Pons (tissue), 1 donor: ENCODE data around the gene TTLL9.

Experiments
- DNase-seq: peaks from one replicate; pipeline ENCODE4 v3.0.0-alpha.2; 2016; ENCODE audit warnings: low spot score

TTLL9 gene

GRCh38 chr20:31977080-31977479 is 106.6 kb downstream of the TTLL9 start:
- no peak for DNase-seq

DNA sequence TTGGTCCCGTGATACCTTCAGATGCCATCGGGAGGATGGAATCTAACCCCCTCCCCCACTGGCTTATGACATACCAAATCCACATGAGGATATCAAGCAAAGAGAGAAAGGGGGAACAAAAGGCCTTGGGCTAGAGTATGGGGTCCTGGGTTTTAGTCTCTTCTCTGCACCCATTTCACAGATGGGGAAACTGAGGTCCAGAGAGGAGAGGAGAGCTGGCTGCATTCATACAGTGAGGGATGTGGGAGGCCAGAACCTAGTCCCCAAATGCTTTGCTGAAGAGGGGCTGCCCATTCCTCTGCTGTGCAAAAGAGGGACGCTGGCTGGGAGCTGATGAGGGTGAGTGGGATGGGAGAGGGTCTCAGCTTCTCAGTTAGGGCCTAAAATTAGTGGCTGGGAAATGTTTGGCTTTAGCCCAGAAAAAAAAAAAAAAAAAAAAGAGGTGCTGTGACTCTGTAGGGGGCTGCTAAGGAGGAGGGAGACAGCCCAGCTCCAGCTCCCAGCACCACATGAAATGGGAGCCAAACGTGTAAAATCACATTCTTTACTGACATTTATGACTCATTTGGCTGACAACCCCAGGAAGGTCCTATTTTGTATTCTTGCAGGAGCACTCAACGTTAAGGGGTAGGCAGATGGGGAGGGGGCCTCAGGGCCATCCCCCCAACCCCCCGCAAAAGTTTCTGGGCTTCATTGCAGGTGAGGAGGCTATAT is 109.4 kb downstream of the TTLL9 start:
- DNase-seq: no peak

- no peak for DNase-seq
Observed at GRCh38 chr20:31981784-31982183, 111.3 kb downstream of the TTLL9 start.

DNA sequence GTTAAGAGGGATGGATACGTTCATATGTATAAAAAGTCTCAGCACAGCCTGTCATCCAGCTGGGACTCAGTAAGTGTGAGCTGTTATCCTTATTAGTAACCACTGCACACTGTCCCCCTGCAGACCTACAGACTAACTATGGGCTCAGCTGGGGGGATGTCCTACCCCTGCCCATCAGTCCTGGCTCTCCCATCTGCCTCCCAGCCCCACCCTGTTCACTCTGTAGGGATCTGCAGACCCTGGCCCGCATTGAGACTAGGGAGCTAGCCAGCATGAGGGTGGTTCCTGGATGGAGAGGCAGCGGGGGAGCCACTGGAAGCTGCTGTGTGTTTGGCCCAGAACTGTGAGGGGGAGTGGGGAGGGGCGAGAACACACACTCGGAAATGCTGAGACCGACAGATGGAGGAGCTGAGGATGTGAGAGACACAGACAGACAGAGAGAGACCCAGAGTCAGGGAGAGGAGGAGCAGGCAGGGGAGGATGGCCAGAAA is 114.6 kb downstream of the TTLL9 start:
- DNase-seq: no peak

GRCh38 chr20:31987744-31988143 is 117.3 kb downstream of the TTLL9 start:
- DNase-seq: no peak

- no peak for DNase-seq
Observed at GRCh38 chr20:31988430-31989015, 118.1 kb downstream of the TTLL9 start.

- DNase-seq: no peak
Observed at GRCh38 chr20:31989030-31989645, 118.7 kb downstream of the TTLL9 start.

DNA sequence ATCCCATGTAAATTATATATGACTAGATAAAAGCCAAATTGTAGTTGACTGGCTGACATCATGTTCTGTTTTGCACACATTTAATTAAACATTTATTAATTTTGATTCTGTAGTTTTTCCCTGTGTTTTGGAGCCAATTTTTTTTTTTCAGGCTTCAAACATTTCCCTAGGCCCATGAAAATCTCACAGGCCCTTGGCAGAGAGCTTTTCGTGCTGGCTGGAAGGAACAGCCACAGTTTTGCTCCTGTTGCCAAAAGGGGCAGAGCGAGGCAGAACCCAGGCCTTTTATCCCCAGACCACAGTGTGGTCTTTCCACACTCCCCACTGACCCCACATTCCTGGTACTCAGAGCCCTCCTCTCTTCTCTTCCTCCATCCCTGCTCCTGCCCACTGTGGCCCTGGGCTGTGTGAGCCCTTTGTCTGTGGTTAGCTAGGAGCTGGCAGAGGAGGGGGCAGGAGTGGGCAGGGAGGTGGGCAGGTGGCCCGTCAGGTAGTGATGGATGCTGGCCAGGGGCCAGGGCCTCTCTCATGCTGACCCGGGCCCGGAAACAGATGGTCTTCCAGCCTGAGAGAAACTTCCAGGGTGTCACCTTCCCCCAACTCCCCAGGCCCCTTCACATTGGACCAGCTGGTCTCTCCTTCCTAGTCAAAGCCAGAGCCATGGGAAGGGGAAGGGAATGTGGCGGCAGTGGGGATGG is 120.4 kb downstream of the TTLL9 start:
- DNase-seq: no peak

DNA sequence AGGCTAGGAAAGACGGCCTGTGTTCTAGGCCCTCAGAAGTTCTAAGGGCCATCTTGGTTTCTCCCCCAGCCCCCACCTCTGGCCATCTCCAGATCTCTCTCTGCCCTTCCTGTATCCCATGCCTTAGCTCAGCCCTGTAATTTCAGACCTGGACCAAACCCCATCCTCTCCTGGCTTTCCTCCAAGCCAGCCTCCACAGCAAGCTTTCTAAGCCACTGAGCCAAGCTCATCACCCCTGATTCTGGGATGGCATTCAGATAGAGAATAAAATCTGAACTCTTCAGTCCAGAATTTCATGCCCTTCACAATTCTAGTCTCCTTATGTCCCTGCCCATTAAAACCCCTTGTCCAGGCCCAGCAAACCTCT is 120.9 kb downstream of the TTLL9 start:
- no peak for DNase-seq

GRCh38 chr20:31992086-31992485 is 121.7 kb downstream of the TTLL9 start:
- no peak for DNase-seq
